Left renal pelvis (tissue), 4 donors: ENCODE results near the gene ACE. TPM values are rescaled to one million over a fixed set of nuclear protein-coding genes. Genes with fewer than 3 reads are reported as not detected.

ENCODE experiments used
- DNase-seq, 4 donors: peaks; one replicate each; pipeline ENCODE4 v3.0.0-alpha.2; 2013; ENCODE audit warnings: low read depth in 4 of 4, low spot score in 3 of 4
- polyA plus RNA-seq, 4 donors: library from polyadenylated mRNA; unstranded; fragments of 120-200 nt; gene quantifications; one replicate each; pipeline ENCODE4 v1.2.1, GENCODE V29; 2013; ENCODE audit not compliant: insufficient read length in 4 of 4

Gene ACE
- polyA plus RNA-seq, 4 donors: 3.5 to 18.2 (median 14.8) TPM

GRCh38 chr17:63490329-63490728, 13.5 kb downstream of the ACE start:
- DNase-seq: no peak

GRCh38 chr17:63490858-63491400, 14.1 kb downstream of the ACE start:
- DNase-seq: no peak

GRCh38 chr17:63491413-63491812, 14.6 kb downstream of the ACE start:
- DNase-seq: no peak

DNA sequence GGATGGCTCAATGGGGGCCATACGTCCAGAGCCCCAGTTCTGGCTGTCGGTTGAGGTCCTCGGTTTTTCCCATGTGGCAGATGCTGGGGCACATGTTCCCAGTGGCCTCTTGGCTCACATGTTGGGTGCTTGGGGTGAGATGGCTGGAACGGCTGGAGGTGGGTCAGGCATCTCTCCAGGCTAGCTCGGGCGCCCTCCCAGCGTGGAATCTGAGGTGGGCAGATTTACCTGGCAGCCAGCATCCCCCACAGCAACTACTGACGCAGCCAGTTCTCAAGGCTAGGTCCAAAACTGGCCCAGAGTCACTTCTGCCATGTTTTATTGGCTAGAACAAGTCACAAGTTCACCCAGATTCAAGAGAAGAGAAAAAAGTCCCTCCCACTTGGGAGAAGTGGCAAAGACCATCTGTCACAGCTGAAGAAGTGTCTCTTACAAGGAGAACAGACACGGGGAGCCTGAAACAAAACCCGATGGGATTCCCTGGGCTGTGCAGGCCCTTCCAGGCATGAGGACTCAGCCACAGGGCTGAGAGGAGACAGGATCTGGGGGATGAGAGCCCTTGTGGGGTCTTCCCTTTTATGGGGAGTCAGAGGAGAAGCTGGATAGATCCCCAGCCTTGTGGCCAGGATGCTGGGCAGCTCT, 15.2 kb downstream of the ACE start:
- no peak for DNase-seq

DNA sequence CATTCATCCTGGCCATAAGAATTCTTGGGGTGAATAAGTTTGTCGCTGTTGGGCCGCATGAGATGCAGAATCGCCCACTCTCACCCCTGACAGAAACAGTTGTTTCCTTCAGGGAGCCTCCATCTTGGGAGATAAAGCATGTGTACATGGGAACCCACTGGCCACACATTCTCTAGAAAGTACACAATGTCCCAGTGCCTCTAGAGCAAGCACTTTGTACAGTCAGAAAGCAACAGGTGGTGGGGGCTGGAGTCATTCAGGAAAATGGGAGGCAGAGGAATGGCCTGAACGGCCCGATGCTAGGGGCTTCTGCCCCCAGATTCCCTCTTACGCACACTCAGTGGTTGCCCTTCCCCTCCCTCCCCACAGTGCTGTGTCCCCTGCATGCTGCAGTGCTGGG, 16.1 kb downstream of the ACE start:
- DNase-seq: no peak

- DNase-seq: no peak
Observed at GRCh38 chr17:63493411-63493810, 16.6 kb downstream of the ACE start.

- no peak for DNase-seq
Observed at GRCh38 chr17:63494300-63494928, 17.6 kb downstream of the ACE start.

GRCh38 chr17:63495491-63495890, 18.6 kb downstream of the ACE start:
- no peak for DNase-seq

DNA sequence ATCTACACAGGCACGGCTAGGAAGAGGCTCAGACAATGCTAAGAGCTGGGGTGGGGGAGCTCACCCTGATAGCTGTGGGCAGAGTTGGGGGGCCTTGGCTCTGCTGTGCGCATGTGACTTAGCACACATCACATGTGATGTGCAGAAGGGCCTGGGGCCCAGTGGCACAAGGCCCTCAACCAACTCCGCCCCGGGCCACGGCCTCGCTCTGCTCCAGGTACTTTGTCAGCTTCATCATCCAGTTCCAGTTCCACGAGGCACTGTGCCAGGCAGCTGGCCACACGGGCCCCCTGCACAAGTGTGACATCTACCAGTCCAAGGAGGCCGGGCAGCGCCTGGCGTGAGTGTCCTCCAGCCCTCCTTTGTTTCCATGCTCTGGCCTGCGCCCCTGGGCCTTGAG, 19.3 kb downstream of the ACE start:
- no peak for DNase-seq

- DNase-seq: no peak
Observed at GRCh38 chr17:63496663-63497400, 20.0 kb downstream of the ACE start.

DNA sequence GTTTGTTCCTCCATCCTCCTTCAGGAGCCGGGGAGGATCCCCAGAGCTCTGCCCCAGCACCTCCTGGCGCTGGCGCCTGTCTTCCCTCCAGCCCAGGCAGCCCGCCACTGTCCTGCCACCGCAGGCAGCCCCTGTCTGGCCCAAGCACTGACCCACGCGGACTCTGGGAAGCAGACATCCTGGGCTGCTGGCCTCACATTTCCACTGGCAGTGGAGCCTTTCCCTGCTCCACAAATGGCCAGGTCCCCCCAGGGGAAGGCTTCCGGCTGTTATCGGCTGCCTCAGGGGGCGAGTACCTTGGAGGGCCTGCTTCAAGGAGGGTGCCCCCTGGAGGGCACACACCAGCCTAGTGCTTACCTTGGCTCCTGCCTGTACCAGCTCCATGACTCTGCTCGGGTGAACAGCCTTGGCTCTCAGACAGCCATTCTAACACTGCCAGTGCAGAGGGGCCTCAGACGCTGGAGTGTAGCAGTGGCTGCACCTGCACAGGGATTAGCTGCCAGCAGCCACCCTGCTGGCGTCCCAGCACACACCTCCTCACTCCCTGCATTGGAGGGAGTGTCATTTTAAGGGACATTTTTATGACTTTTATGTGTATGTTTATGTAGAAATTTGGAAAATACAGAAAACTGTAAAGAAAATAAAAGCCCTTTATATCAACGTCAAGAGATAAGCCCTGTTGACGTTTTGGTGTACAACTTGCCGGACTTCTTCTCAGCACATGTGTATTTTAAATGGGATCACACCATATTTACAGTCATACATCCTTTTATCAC, 21.0 kb downstream of the ACE start:
- DNase-seq: no peak

- DNase-seq: no peak
Observed at GRCh38 chr17:63498626-63499195, 21.9 kb downstream of the ACE start.

GRCh38 chr17:63500543-63501390, 23.9 kb downstream of the ACE start:
- no peak for DNase-seq

DNA sequence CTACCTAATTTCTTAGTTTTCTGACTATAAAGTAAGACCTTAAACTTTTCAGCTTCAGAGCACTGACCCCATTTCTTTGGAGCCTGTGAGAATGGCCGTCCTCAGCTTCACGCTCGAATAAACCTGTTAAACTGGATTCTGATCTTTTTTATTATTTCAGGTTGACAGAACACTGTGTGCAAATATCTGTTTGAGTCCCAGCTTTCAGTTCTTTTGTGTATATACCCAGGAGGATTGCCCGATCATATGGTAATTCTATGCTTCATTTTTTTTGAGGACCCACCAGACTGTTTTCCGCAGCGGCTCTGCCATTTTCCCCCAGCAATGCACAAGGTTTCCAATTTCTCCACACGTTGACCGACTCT, 26.5 kb downstream of the ACE start:
- no peak for DNase-seq

DNA sequence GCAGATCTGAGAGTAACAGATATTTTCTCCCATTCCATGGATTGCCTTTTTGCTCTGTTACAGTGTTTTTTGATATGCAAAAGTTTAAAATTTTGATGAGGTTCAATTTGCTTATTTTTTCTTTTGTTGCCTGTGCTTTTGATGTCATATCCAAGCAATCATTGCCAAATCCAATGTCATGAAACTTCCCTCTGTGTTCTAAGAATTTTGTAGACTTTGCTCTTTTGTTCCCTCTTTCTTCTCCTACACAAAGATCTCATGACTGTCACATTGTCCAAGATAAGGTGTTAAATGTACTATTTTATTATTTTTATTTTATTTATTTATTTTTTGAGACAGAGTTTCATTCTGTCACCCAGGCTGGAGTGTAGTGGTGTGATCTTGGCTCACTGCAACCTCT, 27.4 kb downstream of the ACE start:
- no peak for DNase-seq

DNA sequence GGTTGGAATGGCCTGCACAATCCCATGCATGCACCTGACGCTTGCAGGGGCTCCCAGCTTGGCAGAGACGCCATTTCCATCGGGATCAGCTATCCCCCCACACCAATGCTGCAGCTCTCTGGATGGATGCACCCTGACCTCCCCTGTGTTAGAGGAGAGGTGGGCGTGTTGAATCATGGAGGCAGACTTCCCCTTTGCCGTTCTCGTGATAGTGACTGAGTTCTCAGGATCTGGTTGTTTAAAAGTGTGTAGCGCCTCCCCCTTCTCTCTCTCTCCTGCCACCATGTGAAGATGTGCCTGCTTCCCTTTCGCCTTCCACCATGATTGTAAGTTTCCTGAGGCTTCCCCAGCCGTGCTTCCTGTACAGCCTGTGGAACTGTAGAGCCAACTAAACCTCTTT, 28.5 kb downstream of the ACE start:
- DNase-seq: no peak

DNA sequence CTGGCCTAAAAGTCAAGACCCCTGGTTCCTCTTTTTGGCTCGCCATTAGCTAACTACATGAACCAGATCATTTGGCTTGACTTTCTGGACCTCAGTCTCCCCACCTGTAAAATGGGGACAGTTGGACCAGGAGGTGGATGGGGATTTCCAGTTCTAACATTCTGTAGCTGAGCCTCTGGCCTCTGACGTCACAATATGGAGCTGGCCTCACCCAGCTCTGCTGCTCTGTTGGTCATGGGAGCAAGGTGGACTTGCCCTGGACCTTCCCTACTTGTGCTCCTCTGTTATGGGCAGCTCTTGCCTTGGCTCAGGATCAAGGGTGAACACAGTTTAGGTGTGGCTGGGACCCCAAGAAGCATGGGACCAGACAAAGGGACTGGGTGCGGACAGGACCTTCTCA, 29.8 kb downstream of the ACE start:
- DNase-seq: no peak

DNA sequence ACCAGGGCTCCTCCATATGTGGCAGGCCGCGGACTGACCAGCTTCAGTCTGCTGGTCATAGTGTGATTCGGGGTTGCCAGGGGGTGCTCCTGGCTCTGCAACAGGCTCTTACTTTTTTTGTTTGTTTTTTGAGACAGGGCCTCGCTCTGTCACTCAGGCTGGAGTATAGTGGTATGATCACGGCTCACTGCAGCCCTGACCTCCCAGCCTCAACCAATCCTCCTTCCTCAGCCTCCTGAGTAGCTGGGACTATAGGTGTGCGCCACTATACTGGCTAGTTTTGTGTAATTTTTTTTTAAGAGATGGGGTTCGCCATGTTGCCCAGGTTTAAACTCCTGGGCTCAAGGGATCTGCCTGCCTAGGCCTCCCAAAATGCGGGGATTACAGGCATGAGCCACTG, 34.5 kb downstream of the ACE start:
- no peak for DNase-seq

GRCh38 chr17:63512388-63512787, 35.5 kb downstream of the ACE start:
- no peak for DNase-seq
